GM10266 (cell line): Measurements from ENCODE around the gene LONP2.
A peak's percentile ranks its signal among the peaks of the same experiment; 100 is the strongest.
"Not testable (repeated sequence)": the region's sequence is repeated elsewhere in the genome, so short reads cannot be mapped to it uniquely, and the experiment has no call there.

Source experiments
- DNase-seq: peaks from one replicate; pipeline ENCODE4 v3.0.0; 2012; ENCODE audit errors: extremely low spot score
- TF ChIP-seq, protein P1 (sequence below): IDR thresholded peaks from 2 replicates; pipeline ENCODE4 v1.5.1; 2012; ENCODE audit warnings: mild to moderate bottlenecking, low read depth; ENCODE audit not compliant: control insufficient read depth, insufficient read depth; ENCODE audit errors: missing control alignments

LONP2 gene

DNA sequence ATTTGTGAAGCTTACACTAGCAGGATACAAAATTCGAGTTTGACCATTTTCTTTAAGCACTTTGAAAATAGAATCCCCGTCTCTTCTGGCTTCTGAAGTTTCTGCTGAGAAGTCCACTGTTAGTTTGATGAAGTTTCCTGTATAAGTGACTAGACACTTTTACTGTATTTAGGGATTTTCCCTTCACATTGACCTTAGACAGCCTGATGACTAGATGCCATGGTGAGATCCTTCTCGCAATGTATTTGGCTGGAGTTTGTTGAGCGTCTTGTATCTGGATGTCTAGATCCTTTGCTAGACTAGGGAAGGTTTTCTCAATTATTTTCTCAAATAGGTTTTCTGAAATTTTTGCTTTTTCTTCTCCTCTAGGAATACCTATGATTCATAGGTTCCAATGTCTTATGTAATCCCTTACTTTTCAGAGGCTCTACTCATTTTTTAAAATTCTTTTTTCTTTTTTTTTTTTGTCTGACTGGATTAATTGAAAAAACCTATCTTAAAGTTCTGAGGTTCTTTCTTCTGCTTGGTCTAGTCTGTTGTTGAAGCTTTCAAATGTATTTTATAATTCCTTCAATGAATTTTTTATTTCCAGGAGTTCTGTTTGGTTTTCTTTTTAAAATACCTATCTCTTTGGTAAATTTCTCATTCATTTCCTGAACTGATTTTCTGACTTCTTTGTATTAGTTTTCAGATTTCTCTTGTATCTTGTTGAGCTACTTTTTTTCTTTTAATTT, 67.0 kb downstream of the LONP2 start:
- DNase-seq: no peak

DNA sequence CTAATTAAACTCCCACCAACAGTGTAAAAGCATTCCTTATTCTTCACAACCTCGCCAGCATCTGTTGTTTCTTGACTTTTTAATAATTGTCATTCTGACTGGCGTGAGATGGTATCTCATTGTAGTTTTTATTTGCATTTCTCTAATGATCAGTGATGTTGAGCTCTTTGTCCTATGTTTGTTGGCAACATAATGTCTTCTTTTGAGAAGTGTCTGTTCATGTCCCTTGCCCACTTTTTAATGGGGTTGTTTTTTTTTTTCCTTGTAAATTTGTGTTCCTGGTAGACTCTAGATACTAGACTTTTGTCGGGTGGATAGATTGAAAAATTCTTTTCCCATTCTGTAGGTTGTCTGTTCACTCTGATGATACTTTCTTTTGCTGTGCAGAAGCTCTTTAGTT, 69.8 kb downstream of the LONP2 start:
- not testable (repeated sequence) for DNase-seq

More for the DNA sequence above, 67.0 kb downstream of the LONP2 start:
- TF ChIP-seq, protein P1, sequence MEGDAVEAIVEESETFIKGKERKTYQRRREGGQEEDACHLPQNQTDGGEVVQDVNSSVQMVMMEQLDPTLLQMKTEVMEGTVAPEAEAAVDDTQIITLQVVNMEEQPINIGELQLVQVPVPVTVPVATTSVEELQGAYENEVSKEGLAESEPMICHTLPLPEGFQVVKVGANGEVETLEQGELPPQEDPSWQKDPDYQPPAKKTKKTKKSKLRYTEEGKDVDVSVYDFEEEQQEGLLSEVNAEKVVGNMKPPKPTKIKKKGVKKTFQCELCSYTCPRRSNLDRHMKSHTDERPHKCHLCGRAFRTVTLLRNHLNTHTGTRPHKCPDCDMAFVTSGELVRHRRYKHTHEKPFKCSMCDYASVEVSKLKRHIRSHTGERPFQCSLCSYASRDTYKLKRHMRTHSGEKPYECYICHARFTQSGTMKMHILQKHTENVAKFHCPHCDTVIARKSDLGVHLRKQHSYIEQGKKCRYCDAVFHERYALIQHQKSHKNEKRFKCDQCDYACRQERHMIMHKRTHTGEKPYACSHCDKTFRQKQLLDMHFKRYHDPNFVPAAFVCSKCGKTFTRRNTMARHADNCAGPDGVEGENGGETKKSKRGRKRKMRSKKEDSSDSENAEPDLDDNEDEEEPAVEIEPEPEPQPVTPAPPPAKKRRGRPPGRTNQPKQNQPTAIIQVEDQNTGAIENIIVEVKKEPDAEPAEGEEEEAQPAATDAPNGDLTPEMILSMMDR: no peak

DNA sequence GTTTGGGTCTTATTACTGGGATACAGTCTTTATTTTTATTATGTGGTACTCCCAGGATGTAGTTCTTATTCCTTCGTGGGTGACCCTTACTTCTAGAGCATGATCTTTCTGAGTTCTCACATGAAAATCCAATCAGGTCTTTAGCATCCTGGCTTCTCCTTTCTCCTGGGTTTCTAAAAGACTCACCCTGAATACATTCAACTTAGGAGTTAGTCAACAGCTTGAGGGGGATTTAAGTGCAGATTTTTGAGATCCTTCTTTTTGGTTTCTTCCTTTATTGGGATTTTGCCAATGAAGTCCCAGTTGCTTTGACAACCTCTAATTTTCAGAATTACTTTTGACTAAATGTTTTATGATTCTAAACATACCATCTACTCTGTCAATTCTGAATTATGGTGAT, 72.9 kb downstream of the LONP2 start:
- TF ChIP-seq, protein P1: no peak

DNA sequence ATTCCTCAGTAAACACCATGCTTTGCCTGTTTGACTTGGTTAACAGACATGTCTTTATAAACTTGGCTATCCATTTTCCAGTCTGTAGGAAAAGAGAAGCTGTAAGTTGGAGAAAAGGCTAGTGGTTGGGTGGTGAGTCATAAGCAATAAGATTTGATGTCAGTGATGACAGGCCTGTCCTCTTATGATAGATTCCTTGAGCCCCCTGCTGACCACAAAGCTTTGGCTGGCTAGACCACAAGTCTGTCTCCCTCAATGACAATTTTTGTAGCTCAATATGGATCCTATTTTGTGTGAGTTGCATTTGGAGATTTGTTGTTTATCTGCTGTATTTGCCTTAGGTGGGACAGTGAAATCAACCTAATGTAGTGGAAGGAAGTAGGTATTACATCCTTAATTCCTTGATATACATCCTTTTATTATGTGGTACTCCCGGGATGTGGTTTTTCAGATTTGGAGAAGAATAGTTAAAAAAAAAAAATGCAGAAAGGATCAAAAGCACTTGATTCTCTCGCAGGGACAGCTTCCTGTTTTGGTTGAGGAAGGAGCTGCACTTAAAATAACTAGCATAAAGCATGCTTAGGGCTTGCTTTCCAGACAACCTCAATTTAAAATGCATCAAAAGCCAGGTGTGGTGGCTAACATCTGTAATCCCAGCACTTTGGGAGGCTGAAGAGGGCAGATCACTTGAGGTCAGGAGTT, 73.7 kb downstream of the LONP2 start:
- no peak for DNase-seq
- TF ChIP-seq, protein P1: no peak

More for the DNA sequence above, 72.9 kb downstream of the LONP2 start:
- DNase-seq: no peak

DNA sequence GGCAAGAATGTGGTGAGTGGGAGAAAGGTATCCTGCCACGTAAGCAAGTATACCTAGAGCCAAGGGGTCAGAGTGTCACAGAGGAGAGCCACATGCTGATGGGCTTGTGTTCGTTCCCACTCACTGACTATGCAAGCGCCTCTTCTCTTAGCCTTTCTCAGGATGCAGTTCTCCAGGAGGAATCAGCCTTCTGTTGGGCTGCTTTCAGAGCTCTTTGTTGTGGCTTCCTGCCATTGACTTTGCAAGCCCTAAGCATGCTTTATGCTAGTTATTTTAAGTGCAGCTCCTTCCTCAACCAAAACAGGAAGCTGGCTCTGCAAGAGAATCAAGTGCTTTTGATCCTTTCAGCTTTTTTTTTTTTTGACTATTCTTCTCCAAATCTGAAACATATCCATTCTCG, 74.5 kb downstream of the LONP2 start:
- TF ChIP-seq, protein P1: no peak
- peak; percentile 14 for DNase-seq

DNA sequence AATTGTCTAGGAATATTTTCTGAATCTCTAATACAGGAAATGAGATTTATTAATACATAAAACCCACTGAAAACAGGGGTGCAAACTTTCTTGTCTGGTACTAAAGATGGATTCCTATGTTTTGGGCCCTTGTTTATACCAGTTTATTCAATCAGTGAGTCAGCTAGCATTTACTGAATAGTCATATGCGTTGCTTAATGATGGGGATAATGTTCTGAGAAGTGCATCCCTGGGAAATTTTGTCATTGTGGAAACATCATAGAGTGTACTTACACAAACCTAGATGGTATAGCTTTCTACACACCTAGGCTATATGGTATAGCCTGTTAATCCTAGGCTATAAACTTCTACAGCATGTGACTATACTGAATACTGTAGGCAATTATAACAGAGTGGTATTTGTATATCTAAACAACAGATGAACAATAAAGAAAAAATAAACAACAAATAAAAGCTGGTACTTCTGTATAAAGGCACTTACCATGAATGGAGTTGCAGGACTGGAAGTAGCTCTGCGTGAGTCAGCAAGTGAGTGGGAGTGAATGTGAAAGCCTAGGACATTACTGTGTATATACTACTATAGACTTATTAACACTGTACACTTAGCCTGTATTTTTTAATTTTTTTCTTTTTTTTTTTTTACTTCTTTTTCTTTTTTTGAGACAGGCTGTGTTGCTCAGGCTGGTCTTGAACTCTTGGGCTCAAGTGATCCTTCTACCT, 77.4 kb downstream of the LONP2 start:
- no peak for DNase-seq

More for the DNA sequence above, 77.4 kb downstream of the LONP2 start:
- TF ChIP-seq, protein P1: no peak
